ENCODE measurements around the gene KCNQ1. TPM values are rescaled to one million over a fixed set of nuclear protein-coding genes. Genes with fewer than 3 reads are reported as not detected.

The KCNQ1 gene
- total and polyA plus RNA-seq, 9 of the 15 experiments (the other 6 are each of a cell fraction or from before 2014, with no cell fraction given), result 0.44 TPM; not detected in 8

- TF ChIP-seq, protein P1, sequence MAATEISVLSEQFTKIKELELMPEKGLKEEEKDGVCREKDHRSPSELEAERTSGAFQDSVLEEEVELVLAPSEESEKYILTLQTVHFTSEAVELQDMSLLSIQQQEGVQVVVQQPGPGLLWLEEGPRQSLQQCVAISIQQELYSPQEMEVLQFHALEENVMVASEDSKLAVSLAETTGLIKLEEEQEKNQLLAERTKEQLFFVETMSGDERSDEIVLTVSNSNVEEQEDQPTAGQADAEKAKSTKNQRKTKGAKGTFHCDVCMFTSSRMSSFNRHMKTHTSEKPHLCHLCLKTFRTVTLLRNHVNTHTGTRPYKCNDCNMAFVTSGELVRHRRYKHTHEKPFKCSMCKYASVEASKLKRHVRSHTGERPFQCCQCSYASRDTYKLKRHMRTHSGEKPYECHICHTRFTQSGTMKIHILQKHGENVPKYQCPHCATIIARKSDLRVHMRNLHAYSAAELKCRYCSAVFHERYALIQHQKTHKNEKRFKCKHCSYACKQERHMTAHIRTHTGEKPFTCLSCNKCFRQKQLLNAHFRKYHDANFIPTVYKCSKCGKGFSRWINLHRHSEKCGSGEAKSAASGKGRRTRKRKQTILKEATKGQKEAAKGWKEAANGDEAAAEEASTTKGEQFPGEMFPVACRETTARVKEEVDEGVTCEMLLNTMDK (IDR thresholded peaks at IDR 0.05; ENCODE audit: borderline replicate concordance, insufficient read depth, low read depth, low read length, poor library complexity, severe bottlenecking), result no peak
- no peak for TF ChIP-seq CBX8 (IDR thresholded peaks at IDR 0.05; ENCODE audit: borderline replicate concordance, extremely low read depth, low read depth, low read length, poor library complexity, severe bottlenecking)
- TF ChIP-seq KAT7 (CRISPR knock-in tag; IDR thresholded peaks at IDR 0.05; ENCODE audit: borderline replicate concordance), result no peak
- TF ChIP-seq XRCC3 (IDR thresholded peaks at IDR 0.05), result no peak
These were observed 332.6 kb downstream of the KCNQ1 start (continued) for GRCh38 chr11:2777386-2777785.

DNA sequence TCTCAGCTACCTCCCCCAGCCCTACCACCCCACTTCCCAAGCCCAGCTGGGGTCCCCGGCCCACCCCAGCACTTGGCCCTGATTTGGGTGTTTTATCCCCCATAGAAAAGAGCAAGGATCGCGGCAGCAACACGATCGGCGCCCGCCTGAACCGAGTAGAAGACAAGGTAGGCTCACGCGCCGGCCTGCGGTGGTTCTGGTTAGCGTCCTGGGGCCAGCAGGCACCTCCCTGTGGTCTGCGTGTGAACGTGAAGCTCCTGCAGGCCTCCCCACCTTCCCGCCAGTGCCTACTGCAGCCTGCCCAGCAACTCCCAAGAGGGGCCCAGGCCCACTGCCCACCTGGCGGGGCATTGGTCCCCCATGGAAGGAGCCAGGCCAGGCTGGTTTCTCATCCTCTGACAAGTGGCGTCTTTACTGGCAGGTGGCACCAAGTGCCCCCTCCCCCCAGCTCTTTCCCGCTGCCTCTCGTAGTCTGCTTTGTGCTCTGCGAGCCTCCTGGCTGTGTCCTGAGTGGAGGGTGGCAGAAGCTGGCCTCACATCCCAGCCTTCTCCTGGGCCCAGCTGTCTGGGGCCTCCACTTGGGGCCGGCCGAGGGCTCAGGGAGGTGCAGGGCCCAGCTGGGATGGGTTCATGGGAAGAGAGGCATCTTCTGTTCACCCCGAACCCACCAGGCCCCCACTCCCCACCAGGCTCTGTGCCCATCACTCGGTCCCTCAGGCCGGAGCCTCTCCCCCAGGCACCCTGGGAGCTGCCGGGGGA, 333.2 kb downstream of the KCNQ1 start:
- BruUV-seq (replicated peaks), result no TSS peak
- Histone ChIP-seq H3K9ac (ENCODE audit: insufficient read depth in 1 of 2, low read depth in 2 of 2, low read length in 2 of 2) (peak overlapping the region; percentile 40 to 67; a peak in 3 of 4 replicates), H3K4me3 (no peak overlapping the region), H3K4me1 (replicated peaks in 1 of 2; ENCODE audit: control insufficient read depth in 2 of 2, insufficient read depth in 2 of 2, low read length in 2 of 2) (peaks cover 58 to 74% of the 10 kb centered on the region in 2 experiments), H3K4me2 (ENCODE audit: insufficient read depth, low read length) (peak overlapping the region; percentile 71), H3K9me1 (ENCODE audit: control insufficient read depth, insufficient read depth, low read length) (no peaks in the 10 kb centered on the region), H3K36me3 (ENCODE audit: control insufficient read depth, insufficient read depth, low read length) (no peaks in the 10 kb centered on the region), H3K27ac (ENCODE audit: extremely low read depth, low read depth, low read length) (peak overlapping the region; percentile 72), H4K20me1 (replicated peaks; ENCODE audit: control insufficient read depth, insufficient read depth, low read length) (no peaks in the 10 kb centered on the region), H3K27me3 (ENCODE audit: control insufficient read depth in 2 of 2, insufficient read depth in 2 of 2, low read length in 2 of 2) (no peaks in the 10 kb centered on the region), H3K79me2 (ENCODE audit: control insufficient read depth, insufficient read depth, low read length) (no peaks in the 10 kb centered on the region), H2AFZ (ENCODE audit: low read depth, low read length) (peak overlapping the region; percentile 55), H3K9me3 (replicated peaks; ENCODE audit: control insufficient read depth, insufficient read depth, low read depth, low read length) (no peaks in the 10 kb centered on the region)
- ChIA-PET POLR2A (interaction anchor here (0.6 to 1.3 kb wide), 6 partner anchors 11 to 620 kb away, joined by 3 to 9 read pairs (median 3); no protein-coding TSS in a partner anchor), CTCF (ENCODE audit: low intra/inter-chr PET ratio) (no interaction called here)
- DNase-seq (ENCODE audit: extremely low read depth in 1 of 4, low spot score in 3 of 4), result peak in 3 of 4 experiments; percentile 36 to 57 (median 47)
- intact Hi-C loops (cut with micrococcal nuclease), result no loop called here
- 44% methylated on average over 23 of the region's 27 CpGs for WGBS (ENCODE audit: insufficient coverage, low coverage, missing lambda C conversion rate)
- no peak for FAIRE-seq
- ATAC-seq, result peak; percentile 43
- in situ Hi-C loops (cut with MboI), result no loop called here
- TF ChIP-seq RFX1 (IDR thresholded peaks at IDR 0.05) (no peak), ZNF280A (IDR thresholded peaks at IDR 0.05; ENCODE audit: low read depth, partially characterized antibody) (no peak), U2AF1 (optimal IDR thresholded peaks at IDR 0.05; ENCODE audit: low read depth, low read length) (no peak), CXXC5 (CRISPR knock-in tag; IDR thresholded peaks at IDR 0.05) (no peak), RBM34 (IDR thresholded peaks at IDR 0.05; ENCODE audit: borderline replicate concordance, insufficient read depth, low read length) (no peak), KAT7 (CRISPR knock-in tag; IDR thresholded peaks at IDR 0.05; ENCODE audit: borderline replicate concordance) (no peak), CEBPG (CRISPR knock-in tag; IDR thresholded peaks at IDR 0.05) (no peak), CEBPG (tag; conservative IDR thresholded peaks at IDR 0.05 in 1 of 2, IDR thresholded peaks at IDR 0.05 in 1 of 2) (no peak), KLF10 (CRISPR knock-in tag; IDR thresholded peaks at IDR 0.05) (no peak)
- TF ChIP-seq, protein P2, sequence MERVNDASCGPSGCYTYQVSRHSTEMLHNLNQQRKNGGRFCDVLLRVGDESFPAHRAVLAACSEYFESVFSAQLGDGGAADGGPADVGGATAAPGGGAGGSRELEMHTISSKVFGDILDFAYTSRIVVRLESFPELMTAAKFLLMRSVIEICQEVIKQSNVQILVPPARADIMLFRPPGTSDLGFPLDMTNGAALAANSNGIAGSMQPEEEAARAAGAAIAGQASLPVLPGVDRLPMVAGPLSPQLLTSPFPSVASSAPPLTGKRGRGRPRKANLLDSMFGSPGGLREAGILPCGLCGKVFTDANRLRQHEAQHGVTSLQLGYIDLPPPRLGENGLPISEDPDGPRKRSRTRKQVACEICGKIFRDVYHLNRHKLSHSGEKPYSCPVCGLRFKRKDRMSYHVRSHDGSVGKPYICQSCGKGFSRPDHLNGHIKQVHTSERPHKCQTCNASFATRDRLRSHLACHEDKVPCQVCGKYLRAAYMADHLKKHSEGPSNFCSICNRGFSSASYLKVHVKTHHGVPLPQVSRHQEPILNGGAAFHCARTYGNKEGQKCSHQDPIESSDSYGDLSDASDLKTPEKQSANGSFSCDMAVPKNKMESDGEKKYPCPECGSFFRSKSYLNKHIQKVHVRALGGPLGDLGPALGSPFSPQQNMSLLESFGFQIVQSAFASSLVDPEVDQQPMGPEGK (CRISPR knock-in tag; IDR thresholded peaks at IDR 0.05; ENCODE audit: borderline replicate concordance), result no peak
